ENCODE results near the gene YAF2.

YAF2 gene

DNA sequence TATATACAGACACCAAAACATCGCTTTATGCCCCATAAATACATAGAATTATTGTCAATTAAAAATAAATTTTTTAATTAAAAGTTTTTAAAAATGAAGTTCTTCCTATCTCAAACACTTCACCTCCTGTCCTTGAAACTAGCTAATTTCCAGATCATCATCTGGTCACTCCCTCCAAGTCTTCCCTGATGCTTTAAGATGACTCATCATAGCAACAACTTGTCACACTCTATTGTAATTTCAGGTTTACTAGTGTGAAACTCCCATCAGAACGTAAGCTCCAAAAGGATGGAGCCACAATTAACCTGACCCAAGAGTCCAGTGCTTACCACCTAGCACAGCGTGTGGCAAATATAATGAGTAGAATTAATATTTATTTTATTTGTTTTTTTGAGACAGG lies 109.7 kb downstream of the YAF2 start:
- H3K27ac Mint-ChIP-seq, result no peak overlapping the region
- H3K27me3 Mint-ChIP-seq, result no peaks in the 10 kb centered on the region
- peaks cover 40% of the 10 kb centered on the region for H3K4me1 Mint-ChIP-seq (ENCODE audit: low read depth)
- no peaks in the 10 kb centered on the region for H3K9me3 Mint-ChIP-seq (ENCODE audit: low read depth)
- no peak overlapping the region for H3K4me3 Mint-ChIP-seq
- H3K36me3 Mint-ChIP-seq, result peaks cover 1% of the 10 kb centered on the region

- no peaks in the 10 kb centered on the region for H3K27me3 Mint-ChIP-seq
- no peaks in the 10 kb centered on the region for H3K9me3 Mint-ChIP-seq (ENCODE audit: low read depth)
- peaks cover 33% of the 10 kb centered on the region for H3K4me1 Mint-ChIP-seq (ENCODE audit: low read depth)
- H3K36me3 Mint-ChIP-seq, result no peaks in the 10 kb centered on the region
- no peak overlapping the region for H3K27ac Mint-ChIP-seq
- no peak overlapping the region for H3K4me3 Mint-ChIP-seq
These were observed 111.1 kb downstream of the YAF2 start for GRCh38 chr12:42126963-42127362.

DNA sequence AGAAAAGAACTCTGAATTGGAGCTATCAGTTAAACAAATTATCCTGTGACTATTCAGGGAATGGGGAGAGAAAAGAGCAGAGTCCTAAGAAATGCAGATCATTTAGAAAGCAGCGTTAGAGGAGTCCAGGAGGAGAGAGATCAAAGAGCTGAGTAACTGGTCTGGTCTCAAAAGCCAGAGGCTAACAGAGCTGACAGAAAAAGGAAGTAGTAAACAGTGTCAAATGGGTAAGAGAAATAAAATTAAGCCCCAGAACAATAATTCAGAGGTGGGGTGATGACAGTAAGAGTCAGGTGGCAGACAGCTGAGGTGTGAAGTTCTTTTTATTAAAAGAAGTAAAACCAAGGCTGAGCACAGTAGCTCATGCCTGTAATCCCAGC lies 112.7 kb downstream of the YAF2 start:
- Mint-ChIP-seq H3K36me3 (peaks cover 2% of the 10 kb centered on the region), H3K4me1 (ENCODE audit: low read depth) (peaks cover 19% of the 10 kb centered on the region), H3K4me3 (no peak overlapping the region), H3K27me3 (no peaks in the 10 kb centered on the region), H3K27ac (no peak overlapping the region), H3K9me3 (ENCODE audit: low read depth) (no peaks in the 10 kb centered on the region)

DNA sequence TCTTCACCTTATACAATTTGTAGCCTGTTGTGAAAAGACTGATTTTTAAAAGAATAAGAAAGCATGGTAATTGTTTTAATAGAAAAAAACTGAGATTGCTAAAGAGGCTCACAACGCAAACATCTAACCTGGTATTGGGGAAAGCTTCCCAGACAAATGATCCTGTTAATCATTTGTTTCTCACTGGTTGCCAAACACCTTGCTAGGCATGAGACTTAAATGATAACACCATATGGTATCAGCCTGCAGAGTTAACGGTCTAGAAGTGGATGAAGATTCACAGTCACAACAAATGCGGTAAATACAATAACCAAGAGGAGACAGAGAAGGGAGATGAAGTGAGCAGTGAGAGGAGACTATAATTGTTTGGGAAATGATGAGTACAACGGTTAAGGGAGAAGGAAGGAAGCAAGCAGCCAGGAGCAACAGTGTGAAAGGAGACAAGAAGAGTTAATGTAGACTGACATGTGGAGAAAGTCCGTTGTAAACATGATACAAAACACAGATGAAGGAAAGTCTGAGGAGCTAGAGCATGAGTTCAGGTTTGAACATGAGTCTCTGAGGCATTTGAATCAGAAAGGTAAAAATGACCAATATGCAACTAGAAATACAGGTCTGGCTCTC lies 113.2 kb downstream of the YAF2 start:
- H3K4me1 Mint-ChIP-seq (ENCODE audit: low read depth), result peaks cover 17% of the 10 kb centered on the region
- H3K9me3 Mint-ChIP-seq (ENCODE audit: low read depth), result no peaks in the 10 kb centered on the region
- no peak overlapping the region for H3K4me3 Mint-ChIP-seq

DNA sequence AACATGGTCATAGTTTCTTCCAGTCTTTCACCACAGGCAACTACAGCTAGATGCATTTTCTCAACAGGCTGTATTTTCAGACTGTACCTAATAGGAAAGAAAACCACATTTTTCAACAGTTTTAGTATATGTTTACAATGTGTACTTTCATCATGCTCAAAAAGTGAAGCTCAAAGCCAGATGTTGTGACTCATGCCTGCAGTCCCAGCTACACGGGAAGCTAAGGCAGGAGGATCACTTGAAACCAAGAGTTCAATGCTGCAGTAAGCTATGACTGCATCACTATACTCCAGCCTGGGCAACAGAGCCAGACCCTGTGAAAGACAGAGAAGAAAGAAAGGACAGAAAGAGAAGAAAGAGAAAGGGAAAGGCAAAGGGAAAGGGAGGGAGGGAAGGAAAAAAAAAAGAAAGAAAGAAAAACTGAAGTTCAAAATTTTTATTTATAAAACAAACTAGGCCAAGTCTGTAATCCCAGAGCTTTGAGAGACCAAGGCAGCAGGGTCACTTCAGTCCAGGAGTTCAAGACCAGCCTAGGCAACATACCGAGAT lies 118.9 kb downstream of the YAF2 start:
- no peaks in the 10 kb centered on the region for H3K27me3 Mint-ChIP-seq
- peaks cover 10% of the 10 kb centered on the region for H3K4me1 Mint-ChIP-seq (ENCODE audit: low read depth)
- H3K36me3 Mint-ChIP-seq, result peaks cover 32% of the 10 kb centered on the region
- H3K4me3 Mint-ChIP-seq, result no peak overlapping the region
- peaks cover 3% of the 10 kb centered on the region for H3K9me3 Mint-ChIP-seq (ENCODE audit: low read depth)
- H3K27ac Mint-ChIP-seq, result peak overlapping the region; percentile 54

More for the DNA sequence above, 113.2 kb downstream of the YAF2 start:
- peaks cover 4% of the 10 kb centered on the region for H3K36me3 Mint-ChIP-seq
- H3K27ac Mint-ChIP-seq, result no peak overlapping the region
- no peaks in the 10 kb centered on the region for H3K27me3 Mint-ChIP-seq

- Mint-ChIP-seq H3K9me3 (ENCODE audit: low read depth) (peaks cover 6% of the 10 kb centered on the region), H3K27me3 (no peaks in the 10 kb centered on the region), H3K4me3 (no peak overlapping the region), H3K4me1 (ENCODE audit: low read depth) (peaks cover 10% of the 10 kb centered on the region), H3K36me3 (peaks cover 36% of the 10 kb centered on the region), H3K27ac (no peak overlapping the region)
These were observed 119.7 kb downstream of the YAF2 start for GRCh38 chr12:42118136-42118879.

DNA sequence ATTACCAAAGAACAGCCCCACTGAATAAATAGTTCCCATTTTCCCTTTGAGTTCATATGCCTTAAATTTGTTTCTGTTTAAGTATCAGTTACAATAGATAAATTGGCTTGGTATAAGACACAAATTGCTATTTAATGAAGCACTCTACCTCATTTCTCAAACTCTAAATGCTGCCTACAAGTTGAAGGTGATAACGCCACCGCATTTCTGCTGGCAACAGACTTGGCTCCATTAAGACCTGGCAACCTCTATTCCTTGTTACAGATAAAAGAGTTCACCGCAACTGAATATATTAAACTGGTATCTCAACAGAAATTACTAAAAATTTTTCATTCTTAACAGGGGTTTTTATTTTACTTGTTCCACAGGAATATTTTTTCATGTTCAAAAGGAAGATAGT lies 129.0 kb downstream of the YAF2 start:
- Mint-ChIP-seq H3K36me3 (peaks cover 20% of the 10 kb centered on the region), H3K9me3 (ENCODE audit: low read depth) (peaks cover 3% of the 10 kb centered on the region)

More for the DNA sequence above, 129.0 kb downstream of the YAF2 start:
- no peak overlapping the region for H3K27ac Mint-ChIP-seq
- H3K4me1 Mint-ChIP-seq (ENCODE audit: low read depth), result no peaks in the 10 kb centered on the region
- H3K4me3 Mint-ChIP-seq, result no peak overlapping the region
- H3K27me3 Mint-ChIP-seq, result no peaks in the 10 kb centered on the region

All from activated naive CD8-positive, alpha-beta T cell (primary cell).